ENCODE measurements around the gene PTPRN2. TPM values are rescaled to one million over a fixed set of nuclear protein-coding genes. Genes with fewer than 3 reads are reported as not detected.

PTPRN2 gene
- polyA plus RNA-seq, 1 of the 3 experiments (the other 2 are of a cell fraction) = 4.0 TPM

DNA sequence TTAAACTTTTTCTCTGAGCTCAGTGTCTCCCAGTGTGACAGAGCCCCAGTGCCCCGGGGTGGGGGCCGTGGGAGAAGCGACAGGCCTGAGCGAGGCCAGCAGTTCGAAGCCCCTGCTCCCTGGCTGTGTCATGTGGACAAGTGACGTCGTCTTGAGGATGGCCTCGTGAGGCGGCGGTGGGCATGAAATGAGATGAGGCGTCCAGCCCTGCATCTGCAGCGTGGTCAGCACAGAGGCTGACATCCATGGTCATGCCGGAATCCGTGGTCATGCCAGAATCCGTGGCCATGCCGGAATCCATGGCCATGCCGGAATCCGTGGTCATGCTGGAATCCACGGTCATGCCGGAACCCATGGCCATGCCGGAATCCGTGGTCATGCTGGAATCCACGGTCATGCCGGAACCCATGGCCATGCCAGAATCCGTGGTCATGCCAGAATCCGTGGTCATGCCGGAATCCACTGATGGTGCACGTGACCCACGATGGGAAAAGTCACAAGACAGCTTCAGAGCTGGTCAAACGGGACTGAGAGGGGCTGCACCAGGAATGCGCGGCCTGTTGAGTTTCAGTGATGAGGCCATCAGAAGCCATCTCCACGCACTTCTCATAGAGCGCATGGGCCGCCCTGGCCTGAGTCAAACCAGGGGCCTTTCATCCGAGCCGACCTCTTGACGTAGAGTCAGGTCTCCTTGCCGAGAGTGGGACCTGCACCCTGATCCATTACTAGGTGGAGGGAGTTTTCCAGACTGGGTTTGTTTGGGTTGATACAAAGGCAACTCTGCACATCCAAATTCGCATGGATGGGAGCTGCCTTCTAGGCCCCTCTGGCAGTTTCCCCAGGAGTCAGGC lies 342.5 kb downstream of the PTPRN2 start:
- DNase-seq = no peak
- H3K36me3 ChIP-seq (replicated peaks in 1 of 2; ENCODE audit: control insufficient read depth in 1 of 2, insufficient read depth in 2 of 2, low read length in 1 of 2) = no peaks in the 10 kb centered on the region
- H3K9me3 ChIP-seq = peaks cover 5% of the 10 kb centered on the region; the same call in 1 of the 2 replicates
- no peaks in the 10 kb centered on the region for H3K9me2 ChIP-seq
- WGBS (ENCODE audit: low lambda C conversion rate) = 69% methylated on average over 40 of the region's 40 CpGs
- H4K20me1 ChIP-seq (ENCODE audit: insufficient read depth) = no peaks in the 10 kb centered on the region
- no peak overlapping the region for H3K4me2 ChIP-seq
- H3F3A ChIP-seq (replicated peaks; ENCODE audit: insufficient read depth) = peaks cover 8% of the 10 kb centered on the region
- H3K9ac ChIP-seq = no peak overlapping the region
- no peak overlapping the region for H3K27ac ChIP-seq (ENCODE audit: low read depth in 2 of 2, low read length in 1 of 2)
- no peak overlapping the region for H2AFZ ChIP-seq (ENCODE audit: low read depth)
- no peaks in the 10 kb centered on the region for H3K4me1 ChIP-seq (ENCODE audit: control insufficient read depth in 1 of 2, insufficient read depth in 2 of 2, low read depth in 1 of 2, low read length in 1 of 2)
- H3K79me2 ChIP-seq (ENCODE audit: insufficient read depth) = no peaks in the 10 kb centered on the region
- CTCF ChIA-PET = no interaction called here
- no peaks in the 10 kb centered on the region for H3K27me3 ChIP-seq (ENCODE audit: insufficient read depth)
- no peak overlapping the region for H3K4me3 ChIP-seq (ENCODE audit: low read depth in 2 of 2, low read length in 1 of 2)
- POLR2A ChIA-PET = no interaction called here
- no peak for TF ChIP-seq MXI1 (IDR thresholded peaks at IDR 0.05; ENCODE audit: low read depth, low read length)
- TF ChIP-seq JUND (IDR thresholded peaks at IDR 0.05) = no peak
- no peak for TF ChIP-seq MEF2A (IDR thresholded peaks at IDR 0.05; ENCODE audit: borderline replicate concordance, low read depth)
- no peak for TF ChIP-seq EZH2phosphoT487 (IDR thresholded peaks at IDR 0.05; ENCODE audit: borderline replicate concordance, low read depth)
- TF ChIP-seq RAD21 (IDR thresholded peaks at IDR 0.05; ENCODE audit: low read length) = no peak
- no peak for TF ChIP-seq YY1 (IDR thresholded peaks at IDR 0.05; ENCODE audit: low read depth)
- no peak for TF ChIP-seq EP300 (IDR thresholded peaks at IDR 0.05; ENCODE audit: borderline replicate concordance in 1 of 2, low read depth in 1 of 2, low read length in 1 of 2)
- no peak for TF ChIP-seq RCOR1 (IDR thresholded peaks at IDR 0.05; ENCODE audit: low read length)
- TF ChIP-seq, protein P1, sequence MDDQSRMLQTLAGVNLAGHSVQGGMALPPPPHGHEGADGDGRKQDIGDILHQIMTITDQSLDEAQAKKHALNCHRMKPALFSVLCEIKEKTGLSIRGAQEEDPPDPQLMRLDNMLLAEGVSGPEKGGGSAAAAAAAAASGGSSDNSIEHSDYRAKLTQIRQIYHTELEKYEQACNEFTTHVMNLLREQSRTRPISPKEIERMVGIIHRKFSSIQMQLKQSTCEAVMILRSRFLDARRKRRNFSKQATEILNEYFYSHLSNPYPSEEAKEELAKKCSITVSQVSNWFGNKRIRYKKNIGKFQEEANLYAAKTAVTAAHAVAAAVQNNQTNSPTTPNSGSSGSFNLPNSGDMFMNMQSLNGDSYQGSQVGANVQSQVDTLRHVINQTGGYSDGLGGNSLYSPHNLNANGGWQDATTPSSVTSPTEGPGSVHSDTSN (IDR thresholded peaks at IDR 0.05) = no peak
- TF ChIP-seq NRF1 (IDR thresholded peaks at IDR 0.05; ENCODE audit: low read depth, low read length) = no peak
- TF ChIP-seq, protein P2, sequence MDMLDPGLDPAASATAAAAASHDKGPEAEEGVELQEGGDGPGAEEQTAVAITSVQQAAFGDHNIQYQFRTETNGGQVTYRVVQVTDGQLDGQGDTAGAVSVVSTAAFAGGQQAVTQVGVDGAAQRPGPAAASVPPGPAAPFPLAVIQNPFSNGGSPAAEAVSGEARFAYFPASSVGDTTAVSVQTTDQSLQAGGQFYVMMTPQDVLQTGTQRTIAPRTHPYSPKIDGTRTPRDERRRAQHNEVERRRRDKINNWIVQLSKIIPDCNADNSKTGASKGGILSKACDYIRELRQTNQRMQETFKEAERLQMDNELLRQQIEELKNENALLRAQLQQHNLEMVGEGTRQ (IDR thresholded peaks at IDR 0.05; ENCODE audit: borderline replicate concordance, low read depth, low read length) = no peak
- TF ChIP-seq POLR2AphosphoS5 (IDR thresholded peaks at IDR 0.05; ENCODE audit: low read depth, low read length) = no peak
- no peak for TF ChIP-seq CHD2 (IDR thresholded peaks at IDR 0.05; ENCODE audit: low read length, partially characterized antibody)
- TF ChIP-seq SMC3 (IDR thresholded peaks at IDR 0.05; ENCODE audit: low read depth, low read length) = no peak
- no peak for TF ChIP-seq GABPA (IDR thresholded peaks at IDR 0.05; ENCODE audit: low read depth)
- TF ChIP-seq RXRA (IDR thresholded peaks at IDR 0.05; ENCODE audit: borderline replicate concordance, low read depth) = no peak
- TF ChIP-seq TCF12 (IDR thresholded peaks at IDR 0.05) = no peak
- no peak for TF ChIP-seq TAF1 (IDR thresholded peaks at IDR 0.05; ENCODE audit: borderline replicate concordance, low read depth, low read length)
- TF ChIP-seq FOSL2 (IDR thresholded peaks at IDR 0.05; ENCODE audit: borderline replicate concordance, low read depth) = no peak
